ENCODE results near the gene FLII.
A peak's percentile ranks its signal among the peaks of the same experiment; 100 is the strongest.

The FLII gene

DNA sequence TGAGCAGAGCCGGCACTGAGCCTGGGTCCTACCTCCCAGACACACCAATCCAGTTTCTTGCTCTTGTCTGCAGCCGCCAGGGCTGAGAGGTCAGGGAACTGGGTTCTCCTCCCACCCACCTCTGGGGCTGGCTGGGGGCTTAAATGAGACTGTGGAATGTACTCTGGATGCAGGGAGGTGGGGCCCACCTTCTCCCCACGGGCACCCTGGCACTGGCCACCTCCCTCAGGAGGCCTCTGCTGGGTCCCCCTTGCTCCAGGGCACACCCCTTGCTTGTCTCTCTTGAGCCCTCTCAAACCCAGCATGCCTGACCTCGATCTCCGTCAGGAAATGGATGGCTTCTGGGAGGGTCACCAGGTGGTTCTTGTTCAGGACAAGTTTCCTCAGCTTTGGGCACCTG is 6.4 kb downstream of the FLII start:
- no peak for DNase-seq (ENCODE audit: low read depth)
- TF ChIP-seq MYC (IDR thresholded peaks at IDR 0.05; ENCODE audit: low read depth, low read length): no peak
- TF ChIP-seq POLR2A (IDR thresholded peaks at IDR 0.05; ENCODE audit: extremely low read depth, insufficient read length): no peak
- no peak for TF ChIP-seq MAX (IDR thresholded peaks at IDR 0.05; ENCODE audit: low read depth, low read length)
- TF ChIP-seq, protein P1, sequence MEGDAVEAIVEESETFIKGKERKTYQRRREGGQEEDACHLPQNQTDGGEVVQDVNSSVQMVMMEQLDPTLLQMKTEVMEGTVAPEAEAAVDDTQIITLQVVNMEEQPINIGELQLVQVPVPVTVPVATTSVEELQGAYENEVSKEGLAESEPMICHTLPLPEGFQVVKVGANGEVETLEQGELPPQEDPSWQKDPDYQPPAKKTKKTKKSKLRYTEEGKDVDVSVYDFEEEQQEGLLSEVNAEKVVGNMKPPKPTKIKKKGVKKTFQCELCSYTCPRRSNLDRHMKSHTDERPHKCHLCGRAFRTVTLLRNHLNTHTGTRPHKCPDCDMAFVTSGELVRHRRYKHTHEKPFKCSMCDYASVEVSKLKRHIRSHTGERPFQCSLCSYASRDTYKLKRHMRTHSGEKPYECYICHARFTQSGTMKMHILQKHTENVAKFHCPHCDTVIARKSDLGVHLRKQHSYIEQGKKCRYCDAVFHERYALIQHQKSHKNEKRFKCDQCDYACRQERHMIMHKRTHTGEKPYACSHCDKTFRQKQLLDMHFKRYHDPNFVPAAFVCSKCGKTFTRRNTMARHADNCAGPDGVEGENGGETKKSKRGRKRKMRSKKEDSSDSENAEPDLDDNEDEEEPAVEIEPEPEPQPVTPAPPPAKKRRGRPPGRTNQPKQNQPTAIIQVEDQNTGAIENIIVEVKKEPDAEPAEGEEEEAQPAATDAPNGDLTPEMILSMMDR (IDR thresholded peaks at IDR 0.05; ENCODE audit: low read depth, low read length): no peak
- no peak overlapping the region for H3K4me3 ChIP-seq (ENCODE audit: low read depth, low read length)

DNA sequence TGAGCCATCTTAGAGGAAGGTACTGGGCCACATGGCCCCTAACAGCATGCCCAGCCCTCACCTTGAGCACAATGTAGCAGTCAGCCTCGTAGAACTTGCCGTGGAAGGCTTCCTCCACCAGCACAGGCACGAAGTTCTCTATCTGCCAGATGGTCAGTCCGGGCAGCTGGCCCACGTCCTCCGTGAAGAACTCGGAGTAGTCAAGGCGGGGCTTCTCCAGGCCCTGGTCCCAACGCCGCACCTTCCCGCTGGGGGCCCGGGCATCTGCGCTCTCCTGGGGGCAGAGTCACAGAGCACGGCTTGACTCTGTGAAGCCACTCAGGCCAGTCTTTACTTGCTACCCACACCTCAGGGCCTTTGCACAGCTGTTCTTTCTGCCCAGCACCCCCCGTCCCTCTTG is 7.3 kb downstream of the FLII start:
- H3K4me3 ChIP-seq (ENCODE audit: low read depth, low read length): no peak overlapping the region
- DNase-seq (ENCODE audit: low read depth): no peak
- TF ChIP-seq, protein P1 (IDR thresholded peaks at IDR 0.05; ENCODE audit: low read depth, low read length): no peak
- TF ChIP-seq MAX (IDR thresholded peaks at IDR 0.05; ENCODE audit: low read depth, low read length): no peak
- no peak for TF ChIP-seq MYC (IDR thresholded peaks at IDR 0.05; ENCODE audit: low read depth, low read length)
- no peak for TF ChIP-seq POLR2A (IDR thresholded peaks at IDR 0.05; ENCODE audit: extremely low read depth, insufficient read length)

GRCh38 chr17:18250708-18251107 is 7.8 kb downstream of the FLII start:
- TF ChIP-seq MYC (IDR thresholded peaks at IDR 0.05; ENCODE audit: low read depth, low read length) (no peak), POLR2A (IDR thresholded peaks at IDR 0.05; ENCODE audit: extremely low read depth, insufficient read length) (no peak), MAX (IDR thresholded peaks at IDR 0.05; ENCODE audit: low read depth, low read length) (no peak)
- TF ChIP-seq, protein P1 (IDR thresholded peaks at IDR 0.05; ENCODE audit: low read depth, low read length): no peak
- no peak for DNase-seq (ENCODE audit: low read depth)
- no peak overlapping the region for H3K4me3 ChIP-seq (ENCODE audit: low read depth, low read length)

DNA sequence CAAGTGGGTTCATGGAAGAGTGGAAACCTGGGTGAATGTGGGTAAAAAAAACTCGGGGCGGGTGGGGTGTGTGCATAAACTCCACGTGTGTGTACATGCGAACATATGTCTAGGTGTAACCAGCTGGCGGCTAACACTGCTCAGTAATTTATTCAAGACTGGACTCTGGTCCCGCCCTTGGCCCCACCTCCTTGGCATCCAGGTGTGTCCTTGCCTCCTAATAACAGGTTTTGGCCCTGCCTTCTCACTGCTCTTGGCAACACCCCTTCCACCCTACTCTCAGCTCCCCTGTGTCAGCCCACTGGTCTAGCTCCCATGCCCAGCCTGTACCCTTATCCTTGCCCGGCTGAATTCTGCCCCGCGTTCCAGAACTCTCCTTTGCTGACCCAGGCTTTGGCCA is 8.3 kb downstream of the FLII start:
- no peak for DNase-seq (ENCODE audit: low read depth)
- H3K4me3 ChIP-seq (ENCODE audit: low read depth, low read length): no peak overlapping the region
- TF ChIP-seq, protein P1 (IDR thresholded peaks at IDR 0.05; ENCODE audit: low read depth, low read length): no peak
- TF ChIP-seq MAX (IDR thresholded peaks at IDR 0.05; ENCODE audit: low read depth, low read length) (no peak), MYC (IDR thresholded peaks at IDR 0.05; ENCODE audit: low read depth, low read length) (no peak), POLR2A (IDR thresholded peaks at IDR 0.05; ENCODE audit: extremely low read depth, insufficient read length) (no peak)

GRCh38 chr17:18248811-18249210 is 9.7 kb downstream of the FLII start:
- TF ChIP-seq POLR2A (IDR thresholded peaks at IDR 0.05; ENCODE audit: extremely low read depth, insufficient read length) (no peak), MAX (IDR thresholded peaks at IDR 0.05; ENCODE audit: low read depth, low read length) (no peak), MYC (IDR thresholded peaks at IDR 0.05; ENCODE audit: low read depth, low read length) (no peak)
- TF ChIP-seq, protein P1 (IDR thresholded peaks at IDR 0.05; ENCODE audit: low read depth, low read length): no peak
- no peak for DNase-seq (ENCODE audit: low read depth)
- no peak overlapping the region for H3K4me3 ChIP-seq (ENCODE audit: low read depth, low read length)

DNA sequence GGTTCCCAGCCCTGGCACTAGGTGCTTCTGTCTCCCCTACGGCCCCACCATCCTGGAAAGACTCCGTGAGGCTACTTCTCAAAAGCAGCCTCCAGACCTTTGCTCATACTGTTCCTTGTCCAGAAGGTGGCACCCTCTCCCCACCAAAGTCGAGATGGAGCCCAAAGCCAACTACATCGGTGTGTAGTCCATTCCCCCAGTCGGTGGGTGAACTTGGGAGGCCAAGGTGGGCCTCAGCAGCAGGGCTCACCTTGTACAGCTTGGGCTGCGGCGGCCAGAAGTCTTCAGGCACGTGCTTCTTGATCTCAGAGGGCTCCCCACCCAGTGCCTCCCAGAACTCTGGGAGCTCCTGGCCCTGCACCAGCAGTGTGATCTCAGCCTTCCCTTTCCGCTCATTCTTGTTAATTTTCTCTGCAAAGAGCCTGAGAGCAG is 10.2 kb downstream of the FLII start:
- peak; percentile 82 for DNase-seq (ENCODE audit: low read depth)
- H3K4me3 ChIP-seq (ENCODE audit: low read depth, low read length): no peak overlapping the region
- TF ChIP-seq MAX (IDR thresholded peaks at IDR 0.05; ENCODE audit: low read depth, low read length): no peak
- TF ChIP-seq, protein P1 (IDR thresholded peaks at IDR 0.05; ENCODE audit: low read depth, low read length): peak; percentile 74
- no peak for TF ChIP-seq MYC (IDR thresholded peaks at IDR 0.05; ENCODE audit: low read depth, low read length)
- TF ChIP-seq POLR2A (IDR thresholded peaks at IDR 0.05; ENCODE audit: extremely low read depth, insufficient read length): no peak

All from NB4 (cell line).